ENCODE measurements around the gene DAB1. TPM values are rescaled to one million over a fixed set of nuclear protein-coding genes. Genes with fewer than 3 reads are reported as not detected.

DAB1 gene
- total RNA-seq, 4 donors from 2014 or later = under 0.01 to 5.9 (median 0.61) TPM

DNA sequence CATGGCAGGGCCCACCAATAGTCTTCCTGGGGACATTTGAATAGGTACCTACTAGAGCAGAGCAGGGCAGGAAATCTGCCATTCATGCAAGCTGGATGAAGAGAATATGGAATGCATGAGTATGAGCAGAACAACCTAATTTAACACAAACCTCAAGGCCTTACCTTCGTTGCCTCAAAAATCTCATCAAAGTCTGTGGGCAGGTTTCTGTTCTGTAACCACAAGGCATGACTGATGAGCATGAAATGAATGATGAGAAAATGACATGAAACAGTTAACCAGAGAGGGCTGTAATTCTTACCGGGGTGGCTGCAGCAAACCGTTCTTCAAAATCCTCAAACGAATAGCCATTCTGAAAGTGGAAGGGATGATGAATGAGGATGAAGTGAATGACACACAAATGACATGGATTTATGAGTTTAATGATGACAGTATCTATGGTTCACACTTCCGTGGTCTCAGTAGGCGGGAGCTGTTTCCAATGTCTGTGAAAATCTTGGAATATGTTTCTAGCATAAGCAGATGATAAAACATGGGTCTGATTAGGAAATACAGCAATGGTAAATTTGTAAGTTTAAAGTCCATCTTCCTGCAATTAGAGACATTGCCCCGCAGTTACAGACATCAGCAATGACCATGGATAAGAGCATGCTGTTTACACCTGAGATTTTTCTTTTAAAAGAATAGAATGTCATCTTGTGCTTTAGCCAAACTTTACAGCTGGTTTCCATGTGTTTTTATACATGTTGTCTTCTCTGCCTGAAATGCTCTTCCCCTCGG lies 390.4 kb downstream of the DAB1 start:
- intact Hi-C loops (cut with DNase I; ENCODE audit: low total_unique reads) = no loop called here
- no peak overlapping the region for H3K27ac ChIP-seq
- TF ChIP-seq POLR2A (IDR thresholded peaks at IDR 0.05) = no peak
- no peaks in the 10 kb centered on the region for H3K9me3 ChIP-seq
- no peaks in the 10 kb centered on the region for H3K27me3 ChIP-seq
- H3K4me3 ChIP-seq = no peak overlapping the region
- H3K36me3 ChIP-seq = no peaks in the 10 kb centered on the region
- H3K4me1 ChIP-seq = no peaks in the 10 kb centered on the region
- no peak for DNase-seq

DNA sequence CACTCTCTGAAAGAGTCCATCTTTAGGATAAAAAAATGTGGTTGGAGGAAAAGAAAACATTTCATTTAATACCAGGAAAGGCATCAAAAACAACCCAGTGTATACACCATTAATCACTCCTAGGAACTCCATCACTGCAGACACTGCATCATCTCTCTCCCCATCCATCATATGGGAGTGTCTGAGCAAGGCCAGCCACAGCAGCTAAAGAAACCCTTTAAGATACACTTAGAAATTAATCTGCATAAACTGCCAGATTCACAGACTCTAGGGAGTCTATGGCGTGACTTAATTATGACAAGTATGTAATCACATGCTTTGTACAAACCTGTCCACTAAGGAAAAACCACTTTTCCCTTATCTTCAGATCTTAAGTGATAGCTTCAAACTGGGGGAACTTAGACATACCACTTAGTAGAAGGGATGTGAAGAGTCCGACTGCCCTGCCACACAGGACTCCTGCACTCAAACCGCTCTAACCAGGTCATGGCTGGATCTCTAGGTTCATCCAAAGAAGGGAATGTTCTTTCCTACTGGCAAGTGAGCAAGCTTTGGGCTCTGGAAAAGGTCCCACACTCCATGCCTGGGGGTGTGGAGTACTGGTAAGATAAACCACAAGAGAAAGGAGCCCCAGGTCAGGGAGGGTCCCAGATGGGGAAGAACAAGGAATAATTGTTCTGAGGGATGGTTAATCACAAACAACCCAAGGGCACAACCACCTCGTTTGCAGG lies 397.1 kb downstream of the DAB1 start:
- intact Hi-C loops (cut with DNase I; ENCODE audit: low total_unique reads) = no loop called here
- H3K4me1 ChIP-seq = no peaks in the 10 kb centered on the region
- no peak overlapping the region for H3K27ac ChIP-seq
- H3K4me3 ChIP-seq = no peak overlapping the region
- DNase-seq = no peak
- H3K36me3 ChIP-seq = no peaks in the 10 kb centered on the region
- TF ChIP-seq POLR2A (IDR thresholded peaks at IDR 0.05) (no peak), CTCF (IDR thresholded peaks at IDR 0.05) (no peak)
- H3K27me3 ChIP-seq = no peaks in the 10 kb centered on the region
- H3K9me3 ChIP-seq = no peaks in the 10 kb centered on the region

DNA sequence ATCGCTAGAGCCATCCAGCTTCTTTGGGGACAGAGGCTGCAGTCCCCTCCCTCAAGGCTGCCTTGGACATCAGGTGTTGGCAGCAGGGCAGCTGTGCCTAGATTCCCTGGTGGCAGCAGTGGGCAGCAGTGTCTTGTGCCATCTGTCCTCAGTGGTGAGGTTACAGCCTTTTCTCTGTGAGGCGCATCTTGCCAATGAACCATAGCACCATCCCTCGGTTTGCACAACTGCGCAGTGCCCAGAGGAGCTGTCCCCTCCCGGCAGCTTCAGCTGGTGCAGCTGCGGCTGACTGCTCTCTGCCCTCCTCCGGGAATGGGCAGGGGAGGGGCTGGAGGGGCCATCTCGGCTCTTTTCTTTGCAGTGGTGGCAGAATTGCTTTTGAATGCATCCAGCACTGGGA lies 399.0 kb downstream of the DAB1 start:
- TF ChIP-seq POLR2A (IDR thresholded peaks at IDR 0.05) (no peak), CTCF (IDR thresholded peaks at IDR 0.05) (no peak)
- intact Hi-C loops (cut with DNase I; ENCODE audit: low total_unique reads) = no loop called here
- H3K36me3 ChIP-seq = no peaks in the 10 kb centered on the region
- no peak for DNase-seq
- no peaks in the 10 kb centered on the region for H3K9me3 ChIP-seq
- H3K27me3 ChIP-seq = no peaks in the 10 kb centered on the region
- H3K27ac ChIP-seq = no peak overlapping the region
- no peak overlapping the region for H3K4me3 ChIP-seq
- no peaks in the 10 kb centered on the region for H3K4me1 ChIP-seq

DNA sequence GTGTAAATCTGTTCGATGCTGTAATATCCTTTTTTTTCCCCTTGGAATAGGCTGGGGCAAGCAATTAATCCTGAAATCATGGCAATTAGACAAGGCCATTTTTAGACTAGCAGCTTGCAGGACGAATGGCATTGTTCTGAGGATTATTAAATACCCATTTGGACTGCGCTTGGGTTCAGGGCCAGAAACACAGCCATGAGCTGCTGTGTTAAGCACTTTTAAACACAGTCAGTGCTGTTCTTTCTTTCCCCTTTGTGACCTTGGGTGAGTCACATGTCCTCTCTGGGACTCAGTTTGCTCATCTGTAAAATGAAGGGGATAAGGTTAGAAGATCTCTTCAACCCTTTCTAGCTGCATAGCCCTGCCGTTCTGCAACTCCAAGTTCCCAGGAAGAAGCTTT lies 399.4 kb downstream of the DAB1 start:
- intact Hi-C loops (cut with DNase I; ENCODE audit: low total_unique reads) = no loop called here
- DNase-seq = no peak
- Histone ChIP-seq H3K27ac (no peak overlapping the region), H3K36me3 (no peaks in the 10 kb centered on the region), H3K4me1 (no peaks in the 10 kb centered on the region), H3K27me3 (no peaks in the 10 kb centered on the region), H3K9me3 (no peaks in the 10 kb centered on the region), H3K4me3 (no peak overlapping the region)
- no peak for TF ChIP-seq CTCF (IDR thresholded peaks at IDR 0.05)
- TF ChIP-seq POLR2A (IDR thresholded peaks at IDR 0.05) = no peak

GRCh38 chr1:57020216-57020615 lies 403.6 kb downstream of the DAB1 start:
- no peaks in the 10 kb centered on the region for H3K27me3 ChIP-seq
- H3K4me3 ChIP-seq = no peak overlapping the region
- no peak overlapping the region for H3K27ac ChIP-seq
- intact Hi-C loops (cut with DNase I; ENCODE audit: low total_unique reads) = no loop called here
- H3K4me1 ChIP-seq = no peaks in the 10 kb centered on the region
- H3K36me3 ChIP-seq = no peaks in the 10 kb centered on the region
- no peaks in the 10 kb centered on the region for H3K9me3 ChIP-seq
- DNase-seq = no peak
- no peak for TF ChIP-seq CTCF (IDR thresholded peaks at IDR 0.05)
